ENCODE results near the gene FOXO4.

The FOXO4 gene

GRCh38 chrX:71067089-71067488 lies 28.6 kb upstream of the FOXO4 start:
- Histone ChIP-seq H3K4me1 (ENCODE audit: insufficient read depth, low read length, severe bottlenecking) (peaks cover 13% of the 10 kb centered on the region), H2AFZ (ENCODE audit: low read length) (no peak overlapping the region), H3K9me3 (ENCODE audit: low read length) (no peaks in the 10 kb centered on the region), H3K27me3 (ENCODE audit: insufficient read depth, low read length) (no peaks in the 10 kb centered on the region), H3K36me3 (ENCODE audit: insufficient read depth, low read length) (0 out of 2 replicates have a peak, but pooled peaks cover 5% of the 10 kb centered on the region), H4K20me1 (ENCODE audit: insufficient read depth, low read length) (no peaks in the 10 kb centered on the region), H3K9me2 (ENCODE audit: low read depth, low read length) (no peaks in the 10 kb centered on the region), H3K4me2 (ENCODE audit: low read length) (peak overlapping the region; percentile 63), H3K27ac (ENCODE audit: low read depth, low read length, poor library complexity, severe bottlenecking) (no peak overlapping the region), H3K4me3 (ENCODE audit: low read depth, low read length, poor library complexity, severe bottlenecking) (peak overlapping the region; percentile 85), H3K9ac (ENCODE audit: low read length) (peak overlapping the region; percentile 88), H3F3A (ENCODE audit: insufficient read depth, low read length) (no peaks in the 10 kb centered on the region), H3K79me2 (ENCODE audit: insufficient read depth, low read length) (peaks cover 13% of the 10 kb centered on the region; the same call in 1 of the 2 replicates)
- no peak for TF ChIP-seq EZH2 (IDR thresholded peaks at IDR 0.05; ENCODE audit: borderline replicate concordance, low read length)
- no peak for TF ChIP-seq CTCF (IDR thresholded peaks at IDR 0.05; ENCODE audit: low read length)

- Histone ChIP-seq H3K27me3 (ENCODE audit: insufficient read depth, low read length) (no peaks in the 10 kb centered on the region), H3K79me2 (ENCODE audit: insufficient read depth, low read length) (peaks cover 13% of the 10 kb centered on the region; the same call in 1 of the 2 replicates), H4K20me1 (ENCODE audit: insufficient read depth, low read length) (no peaks in the 10 kb centered on the region), H3K27ac (ENCODE audit: low read depth, low read length, poor library complexity, severe bottlenecking) (peak overlapping the region; percentile 72), H3K4me2 (ENCODE audit: low read length) (peak overlapping the region; percentile 63), H3F3A (ENCODE audit: insufficient read depth, low read length) (no peaks in the 10 kb centered on the region), H3K36me3 (ENCODE audit: insufficient read depth, low read length) (0 out of 2 replicates have a peak, but pooled peaks cover 1% of the 10 kb centered on the region), H3K9ac (ENCODE audit: low read length) (peak overlapping the region; percentile 88), H3K4me3 (ENCODE audit: low read depth, low read length, poor library complexity, severe bottlenecking) (peak overlapping the region; percentile 85), H3K9me3 (ENCODE audit: low read length) (no peaks in the 10 kb centered on the region), H2AFZ (ENCODE audit: low read length) (no peak overlapping the region), H3K4me1 (ENCODE audit: insufficient read depth, low read length, severe bottlenecking) (peaks cover 13% of the 10 kb centered on the region), H3K9me2 (ENCODE audit: low read depth, low read length) (no peaks in the 10 kb centered on the region)
- no peak for TF ChIP-seq CTCF (IDR thresholded peaks at IDR 0.05; ENCODE audit: low read length)
- no peak for TF ChIP-seq EZH2 (IDR thresholded peaks at IDR 0.05; ENCODE audit: borderline replicate concordance, low read length)
Measured at GRCh38 chrX:71067712-71068043, 28.0 kb upstream of the FOXO4 start.

- H3K4me3 ChIP-seq (ENCODE audit: low read depth, low read length, poor library complexity, severe bottlenecking) = peak within 1 kb of the TSS; percentile 85
Measured at GRCh38 chrX:71068044-71068918, 27.4 kb upstream of the FOXO4 start, which contains the start of gene SNX12. SNX12 (minus strand) TSS chrX:71068334; CDS start chrX:71068306, 28 bp downstream.

More at GRCh38 chrX:71068044-71068918, 27.4 kb upstream of the FOXO4 start, which contains the start of gene SNX12:
- Histone ChIP-seq H3K4me1 (ENCODE audit: insufficient read depth, low read length, severe bottlenecking) (peaks cover 13% of the 10 kb centered on the region), H3K9ac (ENCODE audit: low read length) (peak within 1 kb of the TSS; percentile 88), H2AFZ (ENCODE audit: low read length) (peak within 1 kb of the TSS; percentile 63), H3K36me3 (ENCODE audit: insufficient read depth, low read length) (no peaks in the 10 kb centered on the region), H3K27ac (ENCODE audit: low read depth, low read length, poor library complexity, severe bottlenecking) (peak within 1 kb of the TSS; percentile 72), H3K79me2 (ENCODE audit: insufficient read depth, low read length) (peaks cover 13% of the 10 kb centered on the region; the same call in 1 of the 2 replicates), H3K9me2 (ENCODE audit: low read depth, low read length) (no peaks in the 10 kb centered on the region), H3K4me2 (ENCODE audit: low read length) (peak within 1 kb of the TSS; percentile 98), H3K9me3 (ENCODE audit: low read length) (no peaks in the 10 kb centered on the region), H3K27me3 (ENCODE audit: insufficient read depth, low read length) (no peaks in the 10 kb centered on the region), H3F3A (ENCODE audit: insufficient read depth, low read length) (no peaks in the 10 kb centered on the region), H4K20me1 (ENCODE audit: insufficient read depth, low read length) (no peaks in the 10 kb centered on the region)
- no peak for TF ChIP-seq EZH2 (IDR thresholded peaks at IDR 0.05; ENCODE audit: borderline replicate concordance, low read length)
- TF ChIP-seq CTCF (IDR thresholded peaks at IDR 0.05; ENCODE audit: low read length) = no peak

Measured in OCI-LY1 (cell line).